Measurements from ENCODE around the gene DAB2IP.

The DAB2IP gene

GRCh38 chr9:121755581-121755980 lies 104.1 kb downstream of the DAB2IP start:
- DNase-seq (ENCODE audit: extremely low read depth in 1 of 2, low read depth in 1 of 2), result no peak

- no peak for DNase-seq (ENCODE audit: extremely low read depth in 1 of 2, low read depth in 1 of 2)
Observed at GRCh38 chr9:121756474-121757280, 105.2 kb downstream of the DAB2IP start.

DNA sequence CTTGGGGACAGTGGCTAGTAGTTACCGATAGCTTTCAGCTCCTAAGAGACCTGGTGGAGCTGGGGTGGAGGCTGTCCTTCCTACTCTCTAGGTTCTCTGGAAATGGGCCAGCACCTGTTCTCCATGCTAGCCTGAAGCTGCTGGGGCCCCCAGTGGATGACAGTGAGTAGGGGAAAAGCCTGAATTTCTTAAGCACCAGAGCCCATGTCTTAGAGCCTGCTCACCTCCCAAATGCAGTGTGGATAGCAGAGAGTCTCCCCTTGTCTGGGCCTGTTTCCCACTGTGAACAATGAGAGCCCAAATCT lies 105.8 kb downstream of the DAB2IP start:
- no peak for DNase-seq (ENCODE audit: extremely low read depth in 1 of 2, low read depth in 1 of 2)

DNA sequence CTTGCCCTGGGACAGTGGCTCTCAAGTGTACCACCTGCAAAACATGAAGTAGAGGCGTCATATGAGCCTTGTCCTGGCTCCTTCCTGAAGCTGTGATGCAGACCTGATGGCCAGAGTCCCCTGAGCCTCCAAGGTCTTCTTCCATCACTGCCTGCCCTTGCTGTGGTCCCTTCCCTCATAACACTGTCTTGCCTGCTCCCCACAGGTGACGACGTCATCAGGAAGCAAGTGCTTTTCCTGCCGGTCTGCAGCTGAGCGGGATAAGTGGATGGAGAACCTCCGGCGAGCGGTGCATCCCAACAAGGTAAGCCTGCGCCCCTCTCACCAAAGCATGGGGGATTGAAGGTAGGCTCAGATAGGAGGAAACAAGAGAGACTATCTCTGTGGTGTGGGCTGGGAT lies 107.3 kb downstream of the DAB2IP start:
- no peak for DNase-seq (ENCODE audit: extremely low read depth in 1 of 2, low read depth in 1 of 2)

DNA sequence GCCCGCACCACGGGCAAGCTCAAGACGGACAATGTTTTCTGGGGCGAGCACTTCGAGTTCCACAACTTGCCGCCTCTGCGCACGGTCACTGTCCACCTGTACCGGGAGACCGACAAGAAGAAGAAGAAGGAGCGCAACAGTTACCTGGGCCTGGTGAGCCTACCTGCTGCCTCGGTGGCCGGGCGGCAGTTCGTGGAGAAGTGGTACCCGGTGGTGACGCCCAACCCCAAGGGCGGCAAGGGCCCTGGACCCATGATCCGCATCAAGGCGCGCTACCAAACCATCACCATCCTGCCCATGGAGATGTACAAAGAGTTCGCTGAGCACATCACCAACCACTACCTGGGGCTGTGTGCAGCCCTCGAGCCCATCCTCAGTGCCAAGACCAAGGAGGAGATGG lies 108.6 kb downstream of the DAB2IP start:
- no peak for DNase-seq (ENCODE audit: extremely low read depth in 1 of 2, low read depth in 1 of 2)

DNA sequence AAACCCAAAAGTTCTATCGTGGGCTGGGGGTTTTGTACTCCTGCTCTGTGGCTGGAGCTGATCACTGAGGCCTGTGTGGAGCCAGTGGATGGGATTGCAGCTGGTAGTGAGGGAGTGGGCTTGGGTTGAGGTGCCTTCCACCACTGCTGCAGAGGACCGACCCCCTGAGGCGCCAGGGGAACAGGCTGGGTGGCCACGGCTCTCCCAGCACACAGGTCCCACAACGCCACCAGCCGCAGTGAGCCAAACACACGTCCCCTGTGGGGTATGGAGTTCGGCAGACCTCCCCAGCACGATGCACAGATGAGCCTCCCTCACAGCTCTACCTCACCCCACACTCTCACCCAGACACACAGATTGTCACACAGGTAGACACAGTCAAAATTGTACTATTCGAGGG lies 109.1 kb downstream of the DAB2IP start:
- DNase-seq (ENCODE audit: extremely low read depth in 1 of 2, low read depth in 1 of 2), result no peak

DNA sequence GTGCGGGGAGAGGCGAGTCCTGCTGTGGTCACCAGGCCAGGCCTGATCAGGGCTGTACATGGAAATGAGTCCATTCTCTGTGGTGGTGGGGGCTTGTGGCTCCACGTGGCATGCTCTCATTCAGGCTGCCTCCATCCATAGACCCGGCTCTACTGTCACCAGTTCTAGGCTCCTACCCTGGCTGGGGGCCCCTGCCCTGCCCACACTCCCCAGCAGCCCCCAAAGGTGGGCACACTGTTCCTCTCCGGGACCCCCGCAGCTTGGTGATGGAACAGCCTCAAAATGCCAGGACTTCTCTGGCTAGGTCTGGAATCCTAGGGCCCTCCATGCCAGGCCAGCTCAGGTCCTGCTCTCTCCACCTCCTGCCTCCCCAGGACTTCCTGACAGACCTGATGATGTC lies 111.7 kb downstream of the DAB2IP start:
- DNase-seq (ENCODE audit: extremely low read depth in 1 of 2, low read depth in 1 of 2), result no peak

GRCh38 chr9:121763561-121764370 lies 112.3 kb downstream of the DAB2IP start:
- no peak for DNase-seq (ENCODE audit: extremely low read depth in 1 of 2, low read depth in 1 of 2)

- DNase-seq (ENCODE audit: extremely low read depth in 1 of 2, low read depth in 1 of 2), result no peak
Observed at GRCh38 chr9:121764371-121764730, 112.9 kb downstream of the DAB2IP start.

GRCh38 chr9:121765021-121765950 lies 113.9 kb downstream of the DAB2IP start:
- DNase-seq (ENCODE audit: extremely low read depth in 1 of 2, low read depth in 1 of 2), result no peak

- no peak for DNase-seq (ENCODE audit: extremely low read depth in 1 of 2, low read depth in 1 of 2)
Observed at GRCh38 chr9:121766081-121766683, 114.7 kb downstream of the DAB2IP start.

DNA sequence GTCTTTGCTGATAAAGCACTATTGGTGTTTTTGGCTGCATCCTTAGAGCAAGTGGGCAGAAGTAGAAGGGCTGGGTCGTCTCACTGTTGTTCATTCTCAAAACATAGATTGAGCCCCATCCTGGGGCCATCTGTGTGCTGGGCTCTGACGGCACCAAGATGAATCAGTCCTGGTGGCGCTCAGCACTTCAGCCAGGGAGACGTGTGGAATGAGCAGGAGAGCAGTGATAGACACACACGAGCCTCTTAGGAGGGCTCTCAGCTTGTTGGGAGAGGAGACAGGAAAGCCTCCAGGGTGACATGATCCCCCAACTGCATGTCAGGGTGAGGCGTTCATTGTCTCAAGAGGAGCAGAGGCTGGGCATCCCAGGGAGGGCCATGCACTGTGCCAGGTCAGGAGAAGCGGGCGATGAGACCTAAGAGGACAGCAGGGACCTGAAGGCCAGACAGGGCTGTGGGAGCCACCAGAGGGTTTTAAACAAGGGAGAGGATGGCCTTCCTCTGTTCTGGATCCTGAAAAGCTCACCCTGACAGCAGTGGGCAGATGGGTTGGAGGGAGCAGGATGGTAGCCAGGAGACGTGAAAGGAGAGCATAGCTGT lies 115.8 kb downstream of the DAB2IP start:
- DNase-seq (ENCODE audit: extremely low read depth in 1 of 2, low read depth in 1 of 2), result no peak

GRCh38 chr9:121768416-121769015 lies 117.1 kb downstream of the DAB2IP start:
- DNase-seq (ENCODE audit: extremely low read depth in 1 of 2, low read depth in 1 of 2), result no peak

GRCh38 chr9:121769939-121770338 lies 118.5 kb downstream of the DAB2IP start:
- no peak for DNase-seq (ENCODE audit: extremely low read depth in 1 of 2, low read depth in 1 of 2)

GRCh38 chr9:121770415-121771273 lies 119.2 kb downstream of the DAB2IP start:
- DNase-seq (ENCODE audit: extremely low read depth in 1 of 2, low read depth in 1 of 2), result no peak

GRCh38 chr9:121771418-121771817 lies 120.0 kb downstream of the DAB2IP start:
- DNase-seq (ENCODE audit: extremely low read depth in 1 of 2, low read depth in 1 of 2), result no peak

DNA sequence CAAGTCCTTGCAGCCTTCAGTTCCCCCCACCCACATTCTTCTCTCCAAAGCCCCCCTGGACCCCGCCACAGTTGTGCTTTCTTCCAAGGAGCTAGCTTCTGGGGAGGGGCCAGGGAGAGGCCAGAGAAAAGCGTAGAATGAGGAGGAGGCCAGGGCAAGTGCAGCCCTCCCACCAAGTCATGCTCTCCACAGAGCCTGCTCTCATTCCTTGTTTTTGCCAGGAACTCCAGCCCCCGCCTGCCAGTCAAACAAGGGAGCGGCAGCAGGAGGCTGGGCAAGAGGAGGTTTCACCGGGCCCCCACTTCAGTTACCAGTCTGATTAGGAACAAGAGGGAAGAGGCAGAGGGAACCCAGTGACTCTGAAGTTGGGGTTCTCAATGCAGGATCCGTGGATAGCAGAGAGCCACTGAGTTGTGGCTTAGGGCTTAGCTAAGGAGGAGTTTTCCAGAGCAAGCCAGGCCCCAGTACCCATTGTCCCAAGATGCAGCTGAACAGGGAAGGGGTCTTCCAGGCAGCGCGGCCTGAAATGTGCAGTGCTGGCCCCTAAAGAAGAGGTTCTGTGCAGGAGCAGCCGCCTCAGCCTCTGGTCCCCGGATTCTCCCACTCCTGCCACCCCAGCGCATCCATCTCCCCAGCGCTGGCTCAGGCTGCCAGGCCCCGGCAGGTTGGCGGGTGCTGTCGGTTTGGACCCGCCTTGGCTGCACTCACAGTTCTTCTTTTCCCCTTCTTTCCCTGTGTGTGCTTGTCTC lies 120.6 kb downstream of the DAB2IP start:
- no peak for DNase-seq (ENCODE audit: extremely low read depth in 1 of 2, low read depth in 1 of 2)

DNA sequence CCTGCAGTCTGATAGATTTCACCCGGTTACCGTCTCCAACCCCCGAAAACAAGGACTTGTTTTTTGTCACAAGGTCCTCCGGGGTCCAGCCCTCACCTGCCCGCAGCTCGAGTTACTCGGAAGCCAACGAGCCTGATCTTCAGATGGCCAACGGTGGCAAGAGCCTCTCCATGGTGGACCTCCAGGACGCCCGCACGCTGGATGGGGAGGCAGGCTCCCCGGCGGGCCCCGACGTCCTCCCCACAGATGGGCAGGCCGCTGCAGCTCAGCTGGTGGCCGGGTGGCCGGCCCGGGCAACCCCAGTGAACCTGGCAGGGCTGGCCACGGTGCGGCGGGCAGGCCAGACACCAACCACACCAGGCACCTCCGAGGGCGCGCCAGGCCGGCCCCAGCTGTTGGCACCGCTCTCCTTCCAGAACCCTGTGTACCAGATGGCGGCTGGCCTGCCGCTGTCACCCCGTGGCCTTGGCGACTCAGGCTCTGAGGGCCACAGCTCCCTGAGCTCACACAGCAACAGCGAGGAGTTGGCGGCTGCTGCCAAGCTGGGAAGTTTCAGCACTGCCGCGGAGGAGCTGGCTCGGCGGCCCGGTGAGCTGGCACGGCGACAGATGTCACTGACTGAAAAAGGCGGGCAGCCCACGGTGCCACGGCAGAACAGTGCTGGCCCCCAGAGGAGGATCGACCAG lies 121.3 kb downstream of the DAB2IP start:
- no peak for DNase-seq (ENCODE audit: extremely low read depth in 1 of 2, low read depth in 1 of 2)
